Neural crest cell (in vitro differentiated cells): ENCODE data around the gene CRB1. TPM values are rescaled to one million over a fixed set of nuclear protein-coding genes. Genes with fewer than 3 reads are reported as not detected.

Experiments used
- DNase-seq: peaks from one replicate; pipeline ENCODE4 v3.0.0; 2021; ENCODE audit warnings: low read depth, mixed read lengths, low spot score
- H3K27ac Mint-ChIP-seq: one replicate; pipeline ENCODE4 v1.8.0; 2021; ENCODE audit warnings: mild to moderate bottlenecking, mixed read lengths; ENCODE audit not compliant: unreplicated experiment
- H3K27me3 Mint-ChIP-seq: 2 replicates; pipeline ENCODE4 v1.8.0; 2021; ENCODE audit warnings: low read depth, mild to moderate bottlenecking, mixed read lengths
- H3K36me3 Mint-ChIP-seq: 2 replicates; pipeline ENCODE4 v1.8.0; 2021; ENCODE audit warnings: low read depth, mild to moderate bottlenecking, mixed read lengths
- H3K4me1 Mint-ChIP-seq: 2 replicates; pipeline ENCODE4 v1.8.0; 2021; ENCODE audit warnings: mixed read lengths
- H3K4me3 Mint-ChIP-seq: one replicate; pipeline ENCODE4 v1.8.0; 2021; ENCODE audit warnings: mild to moderate bottlenecking, mixed read lengths
- H3K9me3 Mint-ChIP-seq: 2 replicates; pipeline ENCODE4 v1.8.0; 2021; ENCODE audit warnings: mixed read lengths
- CTCF ChIP-seq: fragments of 200-600 bp; sonication (generic); conservative IDR thresholded peaks from 2 replicates; pipeline ENCODE4 v1.5.0; 2021; ENCODE audit warnings: antibody characterized with exemption, mild to moderate bottlenecking
- total RNA-seq: library from RNA; stranded (reverse); gene quantifications from 2 replicates; pipeline ENCODE4 v1.2.1, GENCODE V29; 2021

CRB1 gene
- total RNA-seq, 1 donor from 2014 or later, result 1.9 TPM

GRCh38 chr1:197496722-197497121 is 228.7 kb downstream of the CRB1 start:
- Mint-ChIP-seq H3K36me3 (no peaks in the 10 kb centered on the region), H3K27ac (no peak overlapping the region), H3K4me1 (no peaks in the 10 kb centered on the region), H3K4me3 (no peak overlapping the region), H3K9me3 (no peaks in the 10 kb centered on the region), H3K27me3 (peaks cover 3% of the 10 kb centered on the region)
- DNase-seq, result no peak
- TF ChIP-seq CTCF, result no peak

- no peak overlapping the region for H3K27ac Mint-ChIP-seq
- H3K9me3 Mint-ChIP-seq, result no peaks in the 10 kb centered on the region
- DNase-seq, result no peak
- no peak for TF ChIP-seq CTCF
- no peaks in the 10 kb centered on the region for H3K4me1 Mint-ChIP-seq
- no peaks in the 10 kb centered on the region for H3K27me3 Mint-ChIP-seq
- no peak overlapping the region for H3K4me3 Mint-ChIP-seq
- no peaks in the 10 kb centered on the region for H3K36me3 Mint-ChIP-seq
Measured at GRCh38 chr1:197510691-197511378, 242.8 kb downstream of the CRB1 start.

GRCh38 chr1:197515421-197515820 is 247.4 kb downstream of the CRB1 start:
- H3K36me3 Mint-ChIP-seq, result no peaks in the 10 kb centered on the region
- no peaks in the 10 kb centered on the region for H3K4me1 Mint-ChIP-seq
- no peak for TF ChIP-seq CTCF
- no peaks in the 10 kb centered on the region for H3K27me3 Mint-ChIP-seq
- DNase-seq, result no peak
- H3K9me3 Mint-ChIP-seq, result no peaks in the 10 kb centered on the region
- H3K27ac Mint-ChIP-seq, result no peak overlapping the region
- H3K4me3 Mint-ChIP-seq, result no peak overlapping the region

GRCh38 chr1:197519741-197520334 is 251.8 kb downstream of the CRB1 start:
- Mint-ChIP-seq H3K9me3 (no peaks in the 10 kb centered on the region), H3K4me1 (no peaks in the 10 kb centered on the region), H3K27ac (no peak overlapping the region), H3K36me3 (no peaks in the 10 kb centered on the region), H3K4me3 (no peak overlapping the region), H3K27me3 (no peaks in the 10 kb centered on the region)
- no peak for DNase-seq
- TF ChIP-seq CTCF, result peak; percentile 56

- H3K36me3 Mint-ChIP-seq, result no peaks in the 10 kb centered on the region
- H3K9me3 Mint-ChIP-seq, result no peaks in the 10 kb centered on the region
- peak; percentile 37 for DNase-seq
- no peaks in the 10 kb centered on the region for H3K4me1 Mint-ChIP-seq
- H3K27me3 Mint-ChIP-seq, result no peaks in the 10 kb centered on the region
- TF ChIP-seq CTCF, result peak; percentile 82
- no peak overlapping the region for H3K4me3 Mint-ChIP-seq
- no peak overlapping the region for H3K27ac Mint-ChIP-seq
Measured at GRCh38 chr1:197521118-197521739, 253.2 kb downstream of the CRB1 start.
